RWPE2 (cell line): ENCODE measurements around the gene SULF2.

Experiments used
- ATAC-seq: fragments of 200-7000 bp; cut with Tn5 transposase; 3 replicates; pipeline ENCODE4 v1.9.1; 2021; ENCODE audit warnings: low read depth
- DNase-seq: peaks from one replicate; pipeline ENCODE4 v3.0.0-alpha.2; 2020; ENCODE audit warnings: low spot score
- H3K27ac ChIP-seq: fragments of 450-650 bp; 2 replicates; pipeline ENCODE4 v1.5.1; 2017; ENCODE audit warnings: mild to moderate bottlenecking; ENCODE audit not compliant: poor library complexity, severe bottlenecking
- H3K27me3 ChIP-seq: fragments of 250-450 bp; sonication (Bioruptor Pico); 2 replicates; pipeline ENCODE4 v1.5.1; 2021; ENCODE audit warnings: mild to moderate bottlenecking, moderate library complexity; ENCODE audit not compliant: insufficient read depth, poor library complexity, severe bottlenecking
- H3K36me3 ChIP-seq: fragments of 250-450 bp; sonication (Bioruptor Pico); 2 replicates; pipeline ENCODE4 v1.5.1; 2020; ENCODE audit warnings: low read depth, mild to moderate bottlenecking, moderate library complexity
- H3K4me1 ChIP-seq: fragments of 250-450 bp; sonication (Bioruptor Pico); 2 replicates; pipeline ENCODE4 v1.5.1; 2021; ENCODE audit warnings: mild to moderate bottlenecking, moderate library complexity; ENCODE audit not compliant: insufficient read depth, poor library complexity, severe bottlenecking
- H3K4me3 ChIP-seq: fragments of 250-450 bp; sonication (Bioruptor Pico); 2 replicates; pipeline ENCODE4 v1.5.1; 2021; ENCODE audit warnings: mild to moderate bottlenecking, moderate library complexity; ENCODE audit not compliant: severe bottlenecking
- H3K9me3 ChIP-seq: fragments of 250-450 bp; sonication (Bioruptor Pico); 2 replicates; pipeline ENCODE4 v1.5.1; 2021; ENCODE audit warnings: mild to moderate bottlenecking, moderate library complexity; ENCODE audit not compliant: severe bottlenecking
- CTCF ChIP-seq: fragments of 450-650 bp; IDR thresholded peaks from one replicate; pipeline ENCODE4 v1.5.1; 2017; ENCODE audit warnings: mild to moderate bottlenecking, moderate library complexity; ENCODE audit not compliant: poor library complexity, severe bottlenecking

The SULF2 gene

GRCh38 chr20:47691625-47692024 is 93.7 kb downstream of the SULF2 start:
- Histone ChIP-seq H3K4me3 (no peak overlapping the region), H3K36me3 (peaks cover 81% of the 10 kb centered on the region), H3K9me3 (peaks cover 12% of the 10 kb centered on the region), H3K27ac (no peak overlapping the region), H3K4me1 (no peaks in the 10 kb centered on the region), H3K27me3 (no peaks in the 10 kb centered on the region)
- ATAC-seq (no peak), DNase-seq (no peak)
- no peak for TF ChIP-seq CTCF

GRCh38 chr20:47689731-47690130 is 95.5 kb downstream of the SULF2 start:
- Histone ChIP-seq H3K36me3 (peaks cover 85% of the 10 kb centered on the region), H3K27ac (no peak overlapping the region)
- no peak for ATAC-seq

GRCh38 chr20:47688385-47689381 is 96.6 kb downstream of the SULF2 start:
- no peak for TF ChIP-seq CTCF
- ATAC-seq: no peak
- peaks cover 90% of the 10 kb centered on the region for H3K36me3 ChIP-seq
- no peak overlapping the region for H3K27ac ChIP-seq
- no peaks in the 10 kb centered on the region for H3K4me1 ChIP-seq
- no peak overlapping the region for H3K4me3 ChIP-seq
- peaks cover 12% of the 10 kb centered on the region for H3K9me3 ChIP-seq
- no peaks in the 10 kb centered on the region for H3K27me3 ChIP-seq
- no peak for DNase-seq

More at GRCh38 chr20:47689731-47690130, 95.5 kb downstream of the SULF2 start:
- H3K9me3 ChIP-seq: peaks cover 12% of the 10 kb centered on the region
- DNase-seq: no peak
- H3K4me1 ChIP-seq: no peaks in the 10 kb centered on the region
- no peak for TF ChIP-seq CTCF
- H3K27me3 ChIP-seq: no peaks in the 10 kb centered on the region
- no peak overlapping the region for H3K4me3 ChIP-seq

GRCh38 chr20:47687095-47687987 is 97.9 kb downstream of the SULF2 start:
- ATAC-seq (no peak), DNase-seq (no peak)
- no peak for TF ChIP-seq CTCF
- Histone ChIP-seq H3K27me3 (no peaks in the 10 kb centered on the region), H3K9me3 (peaks cover 9% of the 10 kb centered on the region), H3K27ac (no peak overlapping the region), H3K4me3 (no peak overlapping the region), H3K36me3 (peaks cover 90% of the 10 kb centered on the region), H3K4me1 (no peaks in the 10 kb centered on the region)
